GM12878 (cell line): ENCODE measurements around the gene LSR. TPM values are rescaled to one million over a fixed set of nuclear protein-coding genes. Genes with fewer than 3 reads are reported as not detected.

ENCODE experiments used
- ATAC-seq: fragments of 200-7000 bp; cut with Tn5 transposase; 3 replicates; pipeline ENCODE4 v1.9.1; 2020; ENCODE audit warnings: mild to moderate bottlenecking, moderate library complexity
- BruUV-seq: library from RNA; stranded (reverse); fragments of 400-500 nt; replicated peaks from 2 replicates; lab custom pipeline; 2021; lab: Mats Ljungman, UMichigan
- CTCF ChIA-PET: fragments of 300-600 bp; sonication (Branson Sonifier 250); formaldehyde crosslinking; extraction: SDS; loops from one replicate; lab custom pipeline; 2021; ENCODE audit warnings: inconsistent platforms; lab: Yijun Ruan, JAX
- POLR2A ChIA-PET: fragments of 350-600 bp; formaldehyde crosslinking; extraction: SDS; loops from one replicate; lab custom pipeline; 2021; ENCODE audit warnings: inconsistent platforms; lab: Charles Lee
- RAD21 ChIA-PET: fragments of 300-600 bp; sonication (Branson Sonifier 250); formaldehyde crosslinking; loops from one replicate; lab custom pipeline; 2023; ENCODE audit warnings: antibody characterized with exemption; ENCODE audit not compliant: unreplicated experiment; lab: Charles Lee
- SMC1A ChIA-PET: fragments of 300-600 bp; sonication (Branson Sonifier 250); formaldehyde crosslinking; loops from one replicate; lab custom pipeline; 2023; ENCODE audit not compliant: unreplicated experiment, uncharacterized antibody; lab: Charles Lee
- DNase-seq: peaks from one replicate; pipeline ENCODE4 v3.0.0-alpha.2; 2011; ENCODE audit warnings: low read depth, low spot score
- FAIRE-seq: peaks from 3 replicates; lab custom pipeline; 2011; peaks lifted over from hg19 to GRCh38; lab: Jason Lieb, UNC
- H2AFZ ChIP-seq: 2 replicates; pipeline ENCODE4 v1.6.0; 2011; ENCODE audit warnings: low read depth, low read length, control low read depth; ENCODE audit not compliant: control insufficient read depth
- H3K27ac ChIP-seq: 2 replicates; pipeline ENCODE4 v1.5.1; 2011; ENCODE audit warnings: control low read depth; ENCODE audit not compliant: control insufficient read depth, insufficient read depth
- H3K27me3 ChIP-seq, 2 experiments: replicated peaks in 1 of 2; 2 replicates each; pipeline versions ENCODE4 v1.6.0 to v1.6.1; 2011; ENCODE audit warnings: low read length in 1 of 2; ENCODE audit not compliant: control insufficient read depth in 2 of 2, insufficient read depth in 2 of 2
- H3K36me3 ChIP-seq, 2 experiments: 2 replicates each; pipeline ENCODE4 v1.5.1; 2011; ENCODE audit warnings: low read length in 1 of 2; ENCODE audit not compliant: control insufficient read depth in 2 of 2, insufficient read depth in 2 of 2
- H3K4me1 ChIP-seq: 2 replicates; pipeline ENCODE4 v1.6.1; 2011; ENCODE audit warnings: mild to moderate bottlenecking, low read length, moderate library complexity, mixed read lengths; ENCODE audit not compliant: control insufficient read depth, insufficient read depth
- H3K4me2 ChIP-seq: 2 replicates; pipeline ENCODE4 v1.6.0; 2011; ENCODE audit warnings: control low read depth; ENCODE audit not compliant: control insufficient read depth, insufficient read depth
- H3K4me3 ChIP-seq: fragments of 200-600 bp; sonication (generic); 2 replicates; pipeline ENCODE4 v1.5.1; 2016
- H3K79me2 ChIP-seq: 2 replicates; pipeline ENCODE4 v1.6.0; 2011; ENCODE audit warnings: low read length; ENCODE audit not compliant: control insufficient read depth, insufficient read depth
- H3K9ac ChIP-seq: 2 replicates; pipeline ENCODE4 v1.8.0; 2011; ENCODE audit warnings: low read length, control low read depth, mixed read lengths; ENCODE audit not compliant: control insufficient read depth, insufficient read depth
- H3K9me3 ChIP-seq: replicated peaks from 3 replicates; pipeline ENCODE4 v1.5.1; 2011; ENCODE audit warnings: mild to moderate bottlenecking, low read length; ENCODE audit not compliant: control insufficient read depth, insufficient read depth
- H4K20me1 ChIP-seq: 2 replicates; pipeline ENCODE4 v1.6.0; 2011; ENCODE audit not compliant: control insufficient read depth, insufficient read depth
- ASH2L ChIP-seq: fragments of 300-600, 200-600 bp; sonication (generic); IDR thresholded peaks from 2 replicates; pipeline ENCODE4 v1.6.1; 2017; ENCODE audit warnings: low read depth, mild to moderate bottlenecking, borderline replicate concordance
- BACH1 ChIP-seq: fragments of 450-650 bp; IDR thresholded peaks from 2 replicates; pipeline ENCODE4 v1.6.1; 2017; ENCODE audit warnings: mild to moderate bottlenecking, borderline replicate concordance
- CBX3 ChIP-seq: fragments of 200-600 bp; sonication (generic); IDR thresholded peaks from 2 replicates; pipeline ENCODE4 v1.6.1; 2016; ENCODE audit warnings: low read depth, borderline replicate concordance
- CREM ChIP-seq: IDR thresholded peaks from 2 replicates; pipeline ENCODE4 v1.6.1; 2014; ENCODE audit warnings: antibody characterized with exemption, low read depth
- CTCF ChIP-seq, 3 experiments: IDR thresholded peaks in 2 of 3; conservative IDR thresholded peaks in 1 of 3; 2 replicates each; pipeline ENCODE4 v1.5.1; 2011; ENCODE audit warnings: low read depth in 3 of 3, low read length in 3 of 3, mild to moderate bottlenecking in 3 of 3, control low read depth in 2 of 3, moderate library complexity in 2 of 3, inconsistent platforms in 1 of 3, mixed read lengths in 1 of 3; ENCODE audit not compliant: control insufficient read depth in 2 of 3, insufficient read depth in 1 of 3; ENCODE audit errors: extremely low read depth in 1 of 3
- HDAC6 ChIP-seq: fragments of 200-600 bp; sonication (generic); IDR thresholded peaks from one replicate; pipeline ENCODE4 v1.8.0; 2017; ENCODE audit warnings: antibody characterized with exemption; ENCODE audit not compliant: unreplicated experiment
- IKZF1 ChIP-seq: fragments of 450-650 bp; conservative IDR thresholded peaks from 2 replicates; pipeline ENCODE4 v1.6.1; 2017; ENCODE audit warnings: antibody characterized with exemption, mild to moderate bottlenecking
- KLF5 ChIP-seq: fragments of 450-650 bp; IDR thresholded peaks from 2 replicates; pipeline ENCODE4 v1.6.1; 2014; ENCODE audit warnings: mild to moderate bottlenecking; ENCODE audit not compliant: partially characterized antibody
- NR2C2 ChIP-seq: IDR thresholded peaks from 2 replicates; pipeline ENCODE4 v1.6.1; 2011; ENCODE audit warnings: borderline replicate concordance, low read depth; ENCODE audit not compliant: control insufficient read depth, insufficient read length
- PAX5 ChIP-seq: IDR thresholded peaks from 2 replicates; pipeline ENCODE4 v1.6.1; 2011; ENCODE audit warnings: low read depth, low read length, borderline replicate concordance
- RELB ChIP-seq: fragments of 450-650 bp; IDR thresholded peaks from 2 replicates; pipeline ENCODE4 v1.6.1; 2017; ENCODE audit warnings: low read depth, mild to moderate bottlenecking, moderate library complexity
- RUNX3 ChIP-seq: IDR thresholded peaks from 2 replicates; pipeline ENCODE4 v1.6.1; 2012; ENCODE audit warnings: low read length, inconsistent platforms
- SMAD1 ChIP-seq: fragments of 450-650 bp; IDR thresholded peaks from 2 replicates; pipeline ENCODE4 v1.6.1; 2018; ENCODE audit warnings: mild to moderate bottlenecking, low read depth; ENCODE audit not compliant: partially characterized antibody
- SMARCA5 ChIP-seq: fragments of 450-650 bp; IDR thresholded peaks from 2 replicates; pipeline ENCODE4 v1.6.1; 2017; ENCODE audit warnings: mild to moderate bottlenecking
- SREBF2 ChIP-seq: IDR thresholded peaks from 2 replicates; pipeline ENCODE4 v1.6.1; 2012; ENCODE audit warnings: mild to moderate bottlenecking, low read length
- SRF ChIP-seq, 2 experiments: IDR thresholded peaks; 2 replicates each; pipeline ENCODE4 v1.6.1; 2011; ENCODE audit warnings: low read depth in 2 of 2, low read length in 2 of 2, mild to moderate bottlenecking in 1 of 2, moderate library complexity in 1 of 2
- TCF12 ChIP-seq: IDR thresholded peaks from 2 replicates; pipeline ENCODE4 v1.6.1; 2011; ENCODE audit warnings: low read depth, mild to moderate bottlenecking, low read length
- ZBED1 ChIP-seq: IDR thresholded peaks from 2 replicates; pipeline ENCODE4 v1.6.1; 2016; ENCODE audit warnings: borderline replicate concordance
- ZZZ3 ChIP-seq: IDR thresholded peaks from 2 replicates; pipeline ENCODE4 v1.6.1; 2011; ENCODE audit warnings: low read depth; ENCODE audit not compliant: control insufficient read depth, insufficient read length
- WGBS: methylation state at CpG from one replicate; pipeline ENCODE4 v1.1.6; 2016; ENCODE audit warnings: low lambda C conversion rate; ENCODE audit not compliant: insufficient replicate concordance, insufficient coverage; ENCODE audit errors: missing lambda C conversion rate; 5-methylcytosine and 5-hydroxymethylcytosine counted together
- in situ Hi-C: fragments of 300-500 bp; cut with MboI; formaldehyde crosslinking; loops from 9 replicates; pipeline ENCODE4 v1.14.3; 2018; ENCODE audit warnings: mixed read lengths
- intact Hi-C: fragments of 100-400 bp; cut with micrococcal nuclease; formaldehyde crosslinking; loops from one replicate; pipeline ENCODE4 v1.14.2; 2022; ENCODE audit not compliant: unreplicated experiment
- polyA plus RNA-seq, 11 experiments: library from polyadenylated mRNA; depleted of rRNA in 4 of 11; unstranded in 6 of 11; stranded (reverse) in 5 of 11; fragments of >200 nt; fragmentation: Nextera tagmentation in 4 of 11; fragmentation: Illumina TruSeq in 1 of 11; extraction: Ambion mirVana in 4 of 11; extraction: Trizol in 1 of 11; gene quantifications; 1 replicate in 1 of 11; 2 replicates in 10 of 11; pipeline versions ENCODE4 v1.2.1 to v1.2.3, GENCODE V29; 2011 to 2016; ENCODE audit warnings: inconsistent platforms in 2 of 11, missing spikeins in 2 of 11, low read depth in 1 of 11
- total RNA-seq, 4 experiments: library from RNA; depleted of rRNA in 3 of 4; stranded (reverse); fragments of >200 nt in 3 of 4; fragmentation: Illumina TruSeq in 1 of 4; extraction: Trizol in 1 of 4; gene quantifications; 2 replicates each; pipeline versions ENCODE4 v1.2.1 to v1.2.3, GENCODE V29; 2013 to 2021

LSR gene
- total and polyA plus RNA-seq, 10 of the 15 experiments (the other 5 are each of a cell fraction or from before 2014, with no cell fraction given) = 0.26 to 53.9 (median 26.3) TPM

- Histone ChIP-seq H2AFZ (peak overlapping the region; percentile 44), H3K9me3 (no peaks in the 10 kb centered on the region)
- RAD21 ChIA-PET = interaction anchor here (0.6 to 1.1 kb wide), 4 partner anchors 51 to 127 kb away, joined by 3 to 5 read pairs (median 4); no protein-coding TSS in a partner anchor
- peak; percentile 40 for TF ChIP-seq IKZF1
- TF ChIP-seq KLF5 = no peak
- TF ChIP-seq RUNX3 = peak; percentile 81
- TF ChIP-seq HDAC6 = no peak
- peak; percentile 82; the same call in 1 of the 2 replicates for TF ChIP-seq SMARCA5
- TF ChIP-seq BACH1 = peak; percentile 45
- TF ChIP-seq SMAD1 = no peak
- TF ChIP-seq NR2C2 = no peak
- peak; percentile 42; the same call in 1 of the 2 replicates for TF ChIP-seq CREM
- TF ChIP-seq CTCF (IDR thresholded peaks at IDR 0.05 in 2 of 3, conservative IDR thresholded peaks at IDR 0.05 in 1 of 3; ENCODE audit: control insufficient read depth in 2 of 3, extremely low read depth in 1 of 3, insufficient read depth in 1 of 3, low read depth in 3 of 3, low read length in 3 of 3) = peak; percentile 39 to 66 (median 66)
- no peak for TF ChIP-seq PAX5
- no peak for TF ChIP-seq ASH2L
- TF ChIP-seq ZBED1 = no peak
- TF ChIP-seq SRF (IDR thresholded peaks at IDR 0.05; ENCODE audit: low read depth in 2 of 2, low read length in 2 of 2) = no peak
- peak; percentile 57; the same call in 1 of the 2 replicates for TF ChIP-seq TCF12
- TF ChIP-seq CBX3 = no peak
- TF ChIP-seq RELB = no peak
- TF ChIP-seq ZZZ3 = no peak
- TF ChIP-seq SREBF2 = no peak
Measured at GRCh38 chr19:35269438-35270117, 20.8 kb downstream of the LSR start.

More at GRCh38 chr19:35269438-35270117, 20.8 kb downstream of the LSR start:
- FAIRE-seq (peak; percentile 61), DNase-seq (peak; percentile 51), ATAC-seq (peak; percentile 86)
- BruUV-seq = no TSS peak
- ChIA-PET CTCF (interaction anchor here (0.6 to 2.8 kb wide), 8 partner anchors 12 to 225 kb away, joined by 3 to 12 read pairs (median 4); no protein-coding TSS in a partner anchor), SMC1A (interaction anchor here (0.6 to 1.4 kb wide), 3 partner anchors 59 to 204 kb away, joined by 3 read pairs; partner anchors contain the start of gene CD22), POLR2A (interaction anchor here (1.0 to 1.1 kb wide), 3 partner anchors 17 to 327 kb away, joined by 3 to 5 read pairs (median 3); partner anchors contain the start of gene FFAR1)
- Histone ChIP-seq H3K9ac (peak overlapping the region; percentile 75; the same call in 1 of the 2 replicates), H3K36me3 (peaks cover 11 to 30% of the 10 kb centered on the region in 2 experiments), H3K79me2 (peaks cover 32% of the 10 kb centered on the region), H3K4me2 (peak overlapping the region; percentile 90), H3K27me3 (no peaks in the 10 kb centered on the region), H3K27ac (peak overlapping the region; percentile 83), H4K20me1 (no peaks in the 10 kb centered on the region), H3K4me3 (peak overlapping the region; percentile 71), H3K4me1 (peaks cover 17% of the 10 kb centered on the region)
- in situ Hi-C loops (loop anchor here (5.0 kb wide), 1 partner anchor 198 kb away; no protein-coding TSS in a partner anchor), intact Hi-C loops (loop anchor here (1.0 to 10.0 kb wide), 3 partner anchors 78 to 225 kb away; partner anchors contain the start of genes FFAR1 and KRTDAP)
- 4% methylated on average over 44 of the region's 66 CpGs for WGBS
